Measurements from ENCODE around the gene MT1B. TPM values are rescaled to one million over a fixed set of nuclear protein-coding genes. Genes with fewer than 3 reads are reported as not detected.

The MT1B gene
- total RNA-seq, 6 experiments from 2014 or later = 1.6 to 7.7 (median 2.2) TPM; not detected in 3

DNA sequence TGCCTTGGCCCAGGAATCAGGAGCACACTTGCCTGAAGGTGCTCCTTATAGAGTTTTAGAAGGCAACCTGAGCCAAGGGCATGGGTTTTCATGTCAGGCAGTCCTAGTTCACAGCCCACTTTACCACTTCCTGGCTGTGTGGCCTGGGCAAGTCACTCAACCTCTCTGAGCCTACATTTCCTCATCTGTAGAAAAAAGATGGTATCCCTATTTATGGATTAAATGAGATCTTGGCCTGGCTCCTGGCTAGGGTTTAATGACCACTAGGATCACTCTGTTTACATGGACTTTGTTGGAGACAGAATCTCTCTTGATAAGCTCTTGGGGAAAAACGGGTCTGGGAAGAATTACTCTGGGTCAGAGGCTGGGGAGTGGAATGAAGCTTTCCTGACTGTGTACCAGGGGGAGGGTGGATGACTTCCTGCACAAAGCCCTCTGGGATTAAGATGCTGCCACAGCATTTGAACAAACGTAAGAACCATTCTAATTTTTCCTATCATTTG lies 41.0 kb upstream of the MT1B start:
- peaks cover 0 to 32% (median 12%) of the 10 kb centered on the region in 4 donors for H3K4me1 ChIP-seq
- H3K9me3 ChIP-seq = no peaks in the 10 kb centered on the region
- intact Hi-C loops (cut with DNase I) = no loop called here
- H3K4me3 ChIP-seq = peak overlapping the region in 2 of 3 donors; percentile 73 to 84
- WGBS (ENCODE audit: insufficient coverage, low coverage, low lambda C conversion rate, missing lambda C conversion rate) = 0% methylated on average over 2 of the region's 2 CpGs
- no peaks in the 10 kb centered on the region for H3K27me3 ChIP-seq
- no peaks in the 10 kb centered on the region for H3K36me3 ChIP-seq
- TF ChIP-seq POLR2A (IDR thresholded peaks at IDR 0.05) = no peak
- no peak for TF ChIP-seq CTCF (IDR thresholded peaks at IDR 0.05)
- DNase-seq = no peak
- peak; percentile 0 to 6 (median 1) for ATAC-seq
- H3K27ac ChIP-seq = peak overlapping the region; percentile 65 to 95 (median 84)

DNA sequence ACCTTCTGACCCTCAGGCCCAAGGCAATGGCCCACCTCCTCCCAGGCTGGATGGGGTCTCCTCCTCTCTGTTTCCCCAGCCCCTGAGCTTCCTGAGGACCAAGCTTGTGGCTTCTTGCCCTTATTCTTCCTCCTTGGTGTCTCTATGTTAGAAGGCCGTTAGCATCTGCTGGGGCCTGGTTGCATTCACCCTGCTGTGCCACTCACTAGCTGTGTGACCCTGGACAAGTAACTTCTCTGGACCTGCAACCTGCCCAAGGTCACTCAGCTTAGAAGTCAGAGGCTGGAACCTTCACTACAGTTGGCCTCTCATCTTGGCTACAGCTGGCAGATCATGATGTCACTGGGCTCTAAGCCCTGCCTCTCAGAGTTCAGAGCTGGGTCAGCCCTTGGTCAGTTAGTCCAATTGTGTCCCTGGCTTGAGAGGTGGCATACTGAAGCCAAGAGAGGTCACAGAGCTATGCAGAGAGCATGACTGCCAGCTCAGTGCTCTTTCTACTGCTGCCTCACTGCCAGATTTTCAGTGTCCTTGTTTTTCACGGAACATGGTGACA lies 40.3 kb upstream of the MT1B start:
- H3K27me3 ChIP-seq = no peaks in the 10 kb centered on the region
- no peaks in the 10 kb centered on the region for H3K9me3 ChIP-seq
- DNase-seq = peak; percentile 76 to 95 (median 91)
- intact Hi-C loops (cut with DNase I) = no loop called here
- H3K27ac ChIP-seq = peak overlapping the region; percentile 65 to 95 (median 84)
- 17% methylated on average over 1 of the region's 2 CpGs for WGBS (ENCODE audit: insufficient coverage, low coverage, low lambda C conversion rate, missing lambda C conversion rate)
- H3K4me1 ChIP-seq = peaks cover 0 to 25% (median 10%) of the 10 kb centered on the region in 4 donors
- peak; percentile 41 to 67 (median 53) for ATAC-seq
- TF ChIP-seq POLR2A (IDR thresholded peaks at IDR 0.05) (peak; percentile 66), CTCF (IDR thresholded peaks at IDR 0.05) (no peak)
- H3K36me3 ChIP-seq = no peaks in the 10 kb centered on the region
- H3K4me3 ChIP-seq = peak overlapping the region in 2 of 3 donors; percentile 73 to 84

DNA sequence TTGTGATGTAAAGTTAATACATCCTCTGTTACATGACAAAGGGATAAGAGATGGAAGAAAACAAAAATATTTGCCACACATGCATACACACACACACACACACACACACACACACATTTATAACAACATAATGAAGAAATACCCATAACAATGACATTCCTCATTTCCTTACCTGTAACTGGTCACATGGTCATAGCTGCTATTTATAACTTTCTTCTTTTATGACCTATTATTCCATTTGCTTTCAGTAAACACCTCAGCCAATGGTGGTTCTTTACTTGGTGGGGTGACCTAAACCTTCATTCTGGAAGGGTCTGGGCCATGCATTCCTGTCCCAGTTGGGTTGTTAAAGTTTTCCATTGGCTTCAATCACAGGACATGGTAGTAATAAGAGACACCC lies 38.0 kb upstream of the MT1B start:
- H3K4me3 ChIP-seq = no peak overlapping the region
- intact Hi-C loops (cut with DNase I) = no loop called here
- H3K27ac ChIP-seq = no peak overlapping the region
- DNase-seq (no peak), ATAC-seq (no peak)
- H3K27me3 ChIP-seq = no peaks in the 10 kb centered on the region
- no peaks in the 10 kb centered on the region for H3K36me3 ChIP-seq
- TF ChIP-seq POLR2A (IDR thresholded peaks at IDR 0.05) (no peak), CTCF (IDR thresholded peaks at IDR 0.05) (no peak)
- H3K4me1 ChIP-seq = peaks cover 0 to 27% (median 12%) of the 10 kb centered on the region in 4 donors
- no peaks in the 10 kb centered on the region for H3K9me3 ChIP-seq

GRCh38 chr16:56614549-56614991 lies 37.1 kb upstream of the MT1B start:
- intact Hi-C loops (cut with DNase I) = no loop called here
- TF ChIP-seq POLR2A (IDR thresholded peaks at IDR 0.05) (no peak), CTCF (IDR thresholded peaks at IDR 0.05) (no peak)
- Histone ChIP-seq H3K4me3 (no peak overlapping the region), H3K27ac (no peak overlapping the region), H3K9me3 (no peaks in the 10 kb centered on the region), H3K4me1 (peaks cover 0 to 29% (median 12%) of the 10 kb centered on the region in 4 donors), H3K36me3 (no peaks in the 10 kb centered on the region), H3K27me3 (no peaks in the 10 kb centered on the region)
- no peak for ATAC-seq
- no peak for DNase-seq

Data from right lobe of liver (tissue), 6 donors.